RWPE1 (cell line): ENCODE results near the gene KIF6.

Experiments
- CTCF ChIA-PET: fragments of 350-600 bp; sonication (Branson Sonifier 250); formaldehyde crosslinking; extraction: SDS; loops from one replicate; lab custom pipeline; 2021; lab: Yijun Ruan, JAX
- POLR2A ChIA-PET: fragments of 400-600 bp; formaldehyde crosslinking; extraction: SDS; loops from one replicate; lab custom pipeline; 2020; ENCODE audit warnings: antibody characterized with exemption; ENCODE audit not compliant: low non-redundant PET; lab: Yijun Ruan, JAX
- DNase-seq: peaks from one replicate; pipeline ENCODE4 v3.0.0; 2012; ENCODE audit warnings: low spot score
- H3K27ac ChIP-seq: fragments of 450-650 bp; 2 replicates; pipeline ENCODE4 v1.5.1; 2017
- CTCF ChIP-seq: fragments of 450-650 bp; conservative IDR thresholded peaks from 2 replicates; pipeline ENCODE4 v1.5.1; 2017; ENCODE audit warnings: low read depth, mild to moderate bottlenecking

The KIF6 gene

GRCh38 chr6:39425346-39426072, 299.7 kb downstream of the KIF6 start:
- POLR2A ChIA-PET, result no interaction called here
- peak; percentile 43 for DNase-seq
- H3K27ac ChIP-seq, result no peak overlapping the region; the same call in 1 of the 2 replicates

GRCh38 chr6:39424831-39425230, 300.4 kb downstream of the KIF6 start:
- no peak overlapping the region; the same call in 1 of the 2 replicates for H3K27ac ChIP-seq
- no peak for TF ChIP-seq CTCF
- CTCF ChIA-PET, result no interaction called here
- no peak for DNase-seq
- POLR2A ChIA-PET, result no interaction called here

More at GRCh38 chr6:39425346-39426072, 299.7 kb downstream of the KIF6 start:
- CTCF ChIA-PET, result no interaction called here
- no peak for TF ChIP-seq CTCF

DNA sequence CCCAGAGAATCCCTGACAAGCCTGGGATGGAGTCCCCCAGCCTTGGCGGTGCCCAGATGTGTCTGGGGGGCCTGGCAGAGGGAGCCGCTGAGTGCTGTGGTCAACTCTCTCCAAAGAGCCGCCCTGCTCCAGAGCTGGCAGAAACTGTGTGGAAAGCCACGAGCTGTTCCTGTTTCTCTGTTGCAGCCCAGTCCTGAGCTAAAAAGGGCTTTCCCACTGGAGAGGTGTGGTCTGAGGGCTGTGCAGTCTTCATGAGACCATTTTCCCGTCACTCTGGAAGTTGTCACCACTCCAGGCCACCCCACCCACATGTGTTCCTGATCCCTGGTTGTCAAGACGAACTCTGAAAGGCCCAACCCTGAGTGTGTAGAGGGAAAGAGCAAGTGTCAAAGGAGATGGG, 303.0 kb downstream of the KIF6 start:
- POLR2A ChIA-PET, result no interaction called here

DNA sequence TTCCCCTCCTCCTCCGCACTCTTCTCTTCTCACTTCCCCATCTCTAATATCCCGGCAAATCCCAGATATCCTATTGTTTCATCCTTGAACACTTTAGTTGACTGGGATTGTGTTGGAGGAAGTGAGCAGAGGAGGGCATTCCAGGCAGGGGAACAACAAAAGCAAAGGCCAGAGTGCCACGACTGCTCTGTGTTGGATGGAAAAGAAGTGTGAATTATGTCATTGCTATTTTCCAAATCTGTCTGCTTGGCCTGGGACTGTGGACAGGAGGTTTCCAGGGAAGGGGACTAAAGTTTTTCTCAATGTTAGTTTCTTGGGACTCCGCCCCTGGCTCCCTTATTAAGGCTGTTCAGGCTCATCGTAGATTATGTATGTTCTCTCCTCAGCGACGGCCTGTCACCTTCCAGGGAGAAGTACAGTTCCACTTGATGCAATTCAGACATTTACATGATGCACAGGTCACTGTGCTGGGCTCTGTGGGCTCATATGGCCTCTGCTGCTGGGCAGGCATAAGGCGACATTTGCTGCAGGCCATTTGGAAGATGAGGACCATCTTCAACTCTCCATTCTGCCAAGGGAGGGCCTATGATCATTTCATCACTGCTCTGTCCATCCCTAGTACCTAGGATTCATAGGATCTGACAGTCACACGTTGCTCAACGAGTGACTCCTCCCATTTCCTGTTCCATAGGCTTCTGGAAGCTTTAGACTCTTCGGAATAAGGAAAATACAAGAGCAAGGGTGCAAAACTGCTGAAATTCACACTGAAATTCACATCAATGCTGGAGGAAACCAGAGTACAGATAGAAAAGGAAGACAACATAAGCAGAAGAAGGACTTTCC, 303.6 kb downstream of the KIF6 start:
- POLR2A ChIA-PET, result no interaction called here
- CTCF ChIA-PET, result no interaction called here
- TF ChIP-seq CTCF, result no peak
- H3K27ac ChIP-seq, result no peak overlapping the region
- no peak for DNase-seq

More for the DNA sequence above, 303.0 kb downstream of the KIF6 start:
- TF ChIP-seq CTCF, result no peak
- H3K27ac ChIP-seq, result no peak overlapping the region
- CTCF ChIA-PET, result interaction anchor here (0.6 kb wide), 1 partner anchor 200 kb away, joined by 4 read pairs; no protein-coding TSS in a partner anchor
- DNase-seq, result no peak

GRCh38 chr6:39420300-39421265, 304.6 kb downstream of the KIF6 start:
- ChIA-PET POLR2A (no interaction called here), CTCF (interaction anchor here (1.0 kb wide), 1 partner anchor 43 kb away, joined by 3 read pairs; no protein-coding TSS in a partner anchor)
- TF ChIP-seq CTCF, result no peak
- no peak for DNase-seq
- H3K27ac ChIP-seq, result no peak overlapping the region
